WI38 (cell line): Measurements from ENCODE around the gene ATP6V1A.
A peak's percentile ranks its signal among the peaks of the same experiment; 100 is the strongest.

Experiments used
- H3K4me3 ChIP-seq: 2 replicates; pipeline ENCODE4 v1.5.1; 2011; ENCODE audit warnings: low read depth, mild to moderate bottlenecking, control low read depth, low read length
- CTCF ChIP-seq: IDR thresholded peaks from 2 replicates; pipeline ENCODE4 v1.5.1; 2012; ENCODE audit warnings: low read depth, mild to moderate bottlenecking, control low read depth, low read length

Gene ATP6V1A

GRCh38 chr3:113731694-113732093, 15.1 kb upstream of the ATP6V1A start:
- TF ChIP-seq CTCF: no peak
- no peak overlapping the region for H3K4me3 ChIP-seq

- TF ChIP-seq CTCF: peak; percentile 17; the same call in 1 of the 2 replicates
- H3K4me3 ChIP-seq: no peak overlapping the region
These were observed 10.2 kb upstream of the ATP6V1A start for GRCh38 chr3:113736548-113737089.

GRCh38 chr3:113741086-113741485, 5.7 kb upstream of the ATP6V1A start:
- H3K4me3 ChIP-seq: no peak overlapping the region
- no peak for TF ChIP-seq CTCF

GRCh38 chr3:113741620-113742019, 5.2 kb upstream of the ATP6V1A start:
- TF ChIP-seq CTCF: no peak
- no peak overlapping the region for H3K4me3 ChIP-seq

- no peak for TF ChIP-seq CTCF
- H3K4me3 ChIP-seq: peak overlapping the region; percentile 11
These were observed 3.7 kb upstream of the ATP6V1A start for GRCh38 chr3:113743006-113743630.

- peak; percentile 52 for TF ChIP-seq CTCF
- peak overlapping the region; percentile 71 for H3K4me3 ChIP-seq
These were observed 1.7 kb upstream of the ATP6V1A start for GRCh38 chr3:113744941-113745755.
